ENCODE data around the gene CAPS.

The CAPS gene

DNA sequence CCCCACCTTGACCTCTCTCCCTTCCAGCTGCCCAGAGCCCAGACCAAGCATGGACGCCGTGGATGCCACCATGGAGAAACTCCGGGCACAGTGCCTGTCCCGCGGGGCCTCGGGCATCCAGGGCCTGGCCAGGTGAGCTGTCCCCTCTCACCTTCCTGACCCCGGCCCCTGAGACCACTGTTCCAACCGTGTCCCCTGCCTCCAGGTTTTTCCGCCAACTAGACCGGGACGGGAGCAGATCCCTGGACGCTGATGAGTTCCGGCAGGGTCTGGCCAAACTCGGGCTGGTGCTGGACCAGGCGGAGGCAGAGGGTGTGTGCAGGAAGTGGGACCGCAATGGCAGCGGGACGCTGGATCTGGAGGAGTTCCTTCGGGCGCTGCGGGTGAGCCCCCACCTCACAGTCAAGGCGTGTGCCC lies 312 bp downstream of the CAPS start:
- no peak for DNase-seq

DNA sequence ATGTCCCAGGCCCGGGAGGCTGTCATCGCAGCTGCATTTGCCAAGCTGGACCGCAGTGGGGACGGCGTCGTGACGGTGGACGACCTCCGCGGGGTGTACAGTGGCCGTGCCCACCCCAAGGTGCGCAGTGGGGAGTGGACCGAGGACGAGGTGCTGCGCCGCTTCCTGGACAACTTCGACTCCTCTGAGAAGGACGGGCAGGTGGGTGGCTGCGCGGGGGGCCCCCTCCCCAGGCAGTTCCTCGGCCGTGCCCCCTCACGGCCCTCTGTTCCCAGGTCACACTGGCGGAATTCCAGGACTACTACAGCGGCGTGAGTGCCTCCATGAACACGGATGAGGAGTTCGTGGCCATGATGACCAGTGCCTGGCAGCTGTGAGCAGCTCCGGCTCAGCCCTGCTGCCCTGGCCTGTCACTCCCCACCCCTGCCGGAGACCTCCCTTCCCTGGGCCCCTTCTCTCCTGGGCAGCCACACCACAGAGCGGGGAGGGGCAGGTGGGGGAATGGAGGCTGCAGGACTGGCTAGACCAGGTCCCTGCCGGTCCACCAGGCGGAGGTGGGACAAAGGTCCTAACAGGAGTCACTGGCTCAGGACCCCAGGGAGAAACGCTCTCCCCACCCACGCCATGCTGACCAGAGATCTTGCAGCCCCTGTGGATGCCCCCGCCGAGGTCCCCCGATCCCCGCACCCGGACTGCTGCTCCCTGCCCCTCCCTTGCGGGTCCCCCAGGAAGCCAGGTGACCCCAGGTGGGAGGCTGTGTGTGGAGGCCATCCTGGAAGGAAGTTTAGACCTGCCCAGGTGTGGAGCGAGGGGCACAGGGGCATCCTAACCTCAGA lies 1.1 kb downstream of the CAPS start:
- peak; percentile 90 for DNase-seq

DNA sequence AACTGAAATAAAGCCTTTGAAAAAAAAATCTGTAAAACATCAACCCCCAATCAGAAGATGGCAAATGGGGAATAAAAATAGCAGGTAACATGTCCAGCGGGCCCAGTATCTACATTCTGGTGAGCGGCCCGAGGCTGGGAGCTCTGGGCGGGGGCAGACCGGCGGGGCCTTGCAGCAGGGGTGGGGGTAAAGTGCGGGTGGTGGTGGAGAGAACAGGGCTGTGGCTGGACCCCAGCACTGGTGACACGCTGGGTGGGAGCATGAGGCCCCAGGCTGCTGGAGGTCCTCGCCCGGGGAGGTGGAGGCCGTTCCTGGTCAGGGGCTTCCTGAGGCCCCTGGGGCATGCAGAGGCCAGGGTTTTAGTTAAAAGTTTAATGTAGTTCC lies 1.7 kb downstream of the CAPS start:
- DNase-seq = no peak

DNA sequence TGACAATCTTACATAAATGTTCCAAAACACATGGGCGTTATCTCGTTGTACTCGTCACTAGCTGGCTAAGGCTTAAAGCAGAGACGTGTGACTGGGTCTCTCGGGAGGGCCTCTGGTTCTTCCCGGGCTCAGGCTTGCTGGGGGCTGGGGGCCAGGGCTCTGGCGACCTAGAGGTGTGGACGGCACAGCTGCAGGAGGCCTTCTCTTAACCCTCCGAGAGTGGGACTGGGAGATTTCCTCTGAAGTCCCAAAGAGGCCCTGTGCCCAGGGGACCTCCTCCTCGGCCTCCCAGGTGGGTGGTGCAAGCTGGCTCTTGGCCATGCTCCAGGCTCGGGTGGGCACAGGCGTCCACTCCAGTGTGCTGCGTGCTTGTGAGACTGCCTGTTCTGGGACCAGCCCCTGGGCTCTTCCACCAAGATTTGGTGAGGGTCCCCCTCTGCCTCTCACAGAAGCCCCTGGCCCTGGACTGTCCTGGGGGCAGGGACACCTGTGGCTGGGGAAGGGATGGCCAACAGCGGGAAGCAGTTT lies 2.2 kb downstream of the CAPS start:
- no peak for DNase-seq

DNA sequence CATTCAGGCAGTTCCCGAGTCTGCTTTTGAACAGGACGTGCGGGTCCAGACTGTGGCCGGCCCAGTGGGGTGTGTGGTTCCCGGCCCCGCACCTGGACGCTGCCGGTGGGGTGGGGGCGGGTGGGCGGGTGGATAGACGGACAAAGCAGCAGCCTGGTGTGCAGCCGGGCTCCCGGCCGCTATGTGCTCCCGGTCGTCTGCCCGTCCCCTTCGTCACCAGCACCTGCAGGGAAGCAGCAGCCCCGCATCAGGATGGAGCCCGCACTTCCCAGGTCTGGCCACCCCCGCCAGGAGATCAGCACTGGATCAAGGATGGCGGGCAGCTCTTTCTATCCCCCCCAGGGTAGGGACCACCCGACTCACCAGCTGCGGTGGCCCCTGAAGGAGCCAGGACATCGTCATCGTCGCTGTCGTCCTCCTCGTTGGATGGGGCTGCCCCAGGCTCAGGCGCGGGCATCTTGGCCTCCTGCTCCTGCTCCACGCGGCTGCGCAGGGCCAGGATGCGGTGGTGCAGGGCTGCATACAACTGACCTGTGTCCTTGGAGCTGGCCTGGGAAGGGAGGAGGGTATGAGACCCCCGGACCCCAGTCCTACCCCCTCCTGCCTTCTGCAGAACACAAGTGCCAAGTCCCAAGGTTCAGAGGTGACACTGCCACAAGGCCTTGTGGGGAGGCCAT lies 3.5 kb downstream of the CAPS start:
- DNase-seq = no peak

DNA sequence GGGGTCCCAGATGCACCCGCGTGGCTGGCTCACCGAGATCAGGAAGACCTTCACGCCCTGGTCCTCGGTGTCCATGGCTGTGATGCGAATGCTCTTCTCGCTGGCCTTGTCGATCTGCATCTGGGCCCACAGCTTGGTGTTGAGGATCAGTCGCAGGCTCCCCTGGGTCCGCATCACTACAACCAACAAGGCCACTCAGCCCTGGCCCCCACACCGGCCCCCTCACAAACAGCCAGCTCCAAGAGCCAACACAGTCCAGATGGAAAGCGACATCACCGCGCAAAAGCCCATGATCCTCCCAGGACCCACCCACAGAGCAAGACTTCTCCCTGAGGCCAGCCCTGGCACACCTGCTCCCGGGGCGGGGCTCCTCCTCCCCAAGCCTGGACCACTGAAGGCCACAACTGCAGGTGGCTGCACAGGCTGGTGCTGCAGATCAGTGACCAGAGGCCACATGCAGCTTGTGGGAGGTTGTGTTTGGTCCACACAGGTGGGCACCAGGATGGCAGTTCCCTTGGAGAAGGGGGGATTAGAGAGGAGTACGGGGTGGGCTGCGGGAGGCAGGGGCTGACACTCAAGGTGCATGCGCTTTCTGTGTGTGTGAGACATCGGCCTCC lies 4.5 kb downstream of the CAPS start:
- DNase-seq = no peak

DNA sequence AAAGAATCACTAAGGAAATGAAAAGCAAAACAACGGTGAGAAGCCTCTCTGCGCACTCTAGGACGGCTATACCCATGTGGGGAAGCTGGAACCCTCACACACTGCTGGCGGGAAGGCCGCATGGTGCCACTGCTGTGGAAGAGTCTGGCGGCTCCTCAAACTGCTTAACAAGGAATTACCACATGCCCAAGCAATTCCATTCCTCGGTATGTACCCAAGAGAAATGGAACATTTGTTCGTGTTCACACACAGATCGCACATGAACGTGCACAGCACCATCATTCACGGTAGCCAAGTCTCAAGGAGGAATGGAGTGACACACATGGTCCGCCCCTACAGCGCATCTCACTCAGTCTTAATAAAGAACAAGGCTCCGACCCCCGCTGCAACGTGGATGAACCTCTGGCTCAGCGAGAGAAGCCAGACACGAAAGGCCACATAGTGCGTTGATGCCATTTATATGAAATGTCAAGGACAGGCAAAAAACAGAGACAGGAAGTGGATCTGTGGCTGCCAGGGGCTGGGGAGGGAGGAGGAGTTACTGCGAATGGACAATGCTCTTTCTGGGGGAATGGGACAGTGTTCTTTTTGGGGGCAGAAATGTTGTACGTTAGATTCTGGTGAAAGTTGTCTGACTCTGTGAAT lies 7.6 kb downstream of the CAPS start:
- DNase-seq = no peak

DNA sequence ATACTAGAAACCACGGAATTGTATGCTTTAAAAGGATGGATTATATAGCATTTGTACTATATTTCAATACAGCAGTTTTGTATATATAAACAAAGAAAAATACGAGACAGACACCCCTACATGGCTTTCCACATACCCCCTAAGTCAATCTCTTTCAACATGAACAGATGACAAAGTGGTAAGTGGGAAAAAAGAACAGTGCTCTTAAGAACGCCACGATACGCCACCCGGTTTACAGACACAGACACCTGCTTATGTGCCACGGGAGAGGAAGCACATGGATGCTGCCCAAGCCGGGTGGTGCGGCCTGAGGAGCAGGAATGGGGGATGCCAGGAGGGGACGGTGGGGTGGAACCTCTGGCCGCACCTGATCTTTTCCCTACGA lies 8.1 kb downstream of the CAPS start:
- no peak for DNase-seq

DNA sequence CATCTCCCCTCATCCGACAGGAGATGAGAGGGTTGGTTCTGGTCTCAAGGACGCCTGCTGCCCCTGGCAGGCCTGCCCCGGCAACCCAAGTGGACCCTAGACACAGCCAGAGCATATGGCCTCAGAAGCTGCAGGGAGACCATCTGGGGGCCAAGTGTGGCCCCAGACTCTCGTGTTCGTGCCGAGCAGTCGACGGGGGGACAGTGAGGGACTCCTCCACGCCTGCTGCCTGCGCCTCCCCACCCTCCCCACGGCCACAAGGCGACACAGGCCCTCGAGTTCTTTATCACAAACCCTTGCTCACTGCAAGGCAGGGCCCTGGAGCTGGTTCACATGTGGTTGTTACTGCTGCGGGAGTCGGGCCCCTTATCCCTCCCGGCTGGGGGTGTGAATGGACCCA lies 9.3 kb downstream of the CAPS start:
- no peak for DNase-seq

DNA sequence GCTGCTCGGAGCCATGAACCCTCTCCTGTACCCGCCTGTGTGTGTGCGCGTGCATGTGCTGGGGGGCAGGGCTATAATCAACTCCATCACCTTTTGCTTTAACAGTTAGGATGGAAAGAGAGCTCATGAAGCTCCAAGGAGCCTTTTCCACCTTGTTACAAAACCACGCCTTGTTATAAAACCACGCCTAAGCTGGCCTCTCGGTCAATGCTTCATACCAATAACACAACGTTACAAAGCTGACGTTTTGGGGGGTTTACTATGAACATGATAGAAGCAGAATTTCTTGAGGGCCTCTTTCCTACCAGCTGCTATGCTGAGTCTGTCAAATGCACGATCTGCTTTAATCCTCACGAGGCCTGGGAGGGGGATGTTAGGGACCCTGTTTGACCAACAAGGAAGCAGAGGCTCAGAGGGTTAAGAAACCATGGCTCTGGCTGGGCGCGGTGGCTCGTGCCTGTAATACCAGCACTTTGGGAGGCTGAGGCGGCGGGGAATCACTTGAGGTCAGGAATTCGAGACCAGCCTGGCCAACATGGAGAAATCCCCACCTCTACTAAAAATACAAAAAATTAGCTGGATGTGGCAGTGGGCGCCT lies 11.9 kb downstream of the CAPS start:
- DNase-seq = no peak

DNA sequence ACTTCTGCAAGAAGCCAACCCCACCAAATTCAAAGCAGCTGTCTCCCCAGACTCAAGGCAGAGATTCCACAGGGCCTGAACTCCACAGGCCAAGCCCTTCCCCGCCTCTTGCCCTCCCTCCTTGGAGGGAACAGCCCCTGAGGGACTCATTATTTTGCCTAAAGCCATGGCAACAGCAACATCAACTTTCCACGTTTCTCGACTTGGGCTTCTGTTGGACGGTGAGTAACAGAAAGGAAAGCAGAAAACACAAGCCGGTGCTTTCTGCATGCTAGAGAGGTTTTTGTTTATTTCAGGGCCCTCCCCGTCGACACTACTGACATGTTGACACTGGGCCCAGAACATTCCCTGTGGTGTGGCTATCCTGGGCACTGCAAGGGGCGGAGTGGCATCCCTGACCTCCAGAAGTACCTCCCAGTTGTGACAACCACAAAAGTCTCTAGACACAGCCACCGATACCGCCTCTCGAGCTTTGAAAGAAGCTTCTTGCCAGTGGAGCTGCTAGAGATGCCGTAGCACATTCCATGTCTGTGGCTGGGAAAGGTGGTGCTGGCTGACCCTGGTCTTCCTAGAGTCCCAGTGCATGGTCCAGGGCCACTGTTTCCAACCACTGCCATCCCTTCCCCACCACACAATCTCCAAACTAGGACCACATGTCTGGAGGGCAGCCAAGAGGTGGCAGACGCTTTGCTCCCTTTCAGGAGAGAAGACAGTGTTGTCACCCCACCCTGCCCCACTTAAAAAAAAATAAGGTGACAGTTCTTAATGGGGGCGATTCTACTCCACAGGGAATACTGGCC lies 12.8 kb downstream of the CAPS start:
- DNase-seq = no peak

DNA sequence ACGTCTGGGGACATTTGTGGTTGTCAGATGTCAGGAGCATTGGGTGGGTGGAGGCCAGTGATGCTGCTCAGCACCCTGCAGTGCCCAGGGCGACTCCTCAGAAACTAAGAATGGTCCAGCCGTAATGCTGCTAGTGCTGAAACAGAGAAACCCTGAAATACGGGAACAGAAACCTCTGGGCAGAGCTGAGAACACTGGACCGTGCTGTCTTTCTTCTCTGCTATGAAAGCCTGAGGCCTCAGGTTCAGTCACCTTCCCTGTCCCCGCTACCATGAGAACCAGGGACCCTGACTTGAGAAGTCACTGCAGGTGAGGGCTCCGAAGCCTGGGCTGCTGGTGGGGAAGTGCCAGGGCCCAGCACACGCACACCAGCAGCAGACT lies 13.4 kb downstream of the CAPS start:
- DNase-seq = no peak

DNA sequence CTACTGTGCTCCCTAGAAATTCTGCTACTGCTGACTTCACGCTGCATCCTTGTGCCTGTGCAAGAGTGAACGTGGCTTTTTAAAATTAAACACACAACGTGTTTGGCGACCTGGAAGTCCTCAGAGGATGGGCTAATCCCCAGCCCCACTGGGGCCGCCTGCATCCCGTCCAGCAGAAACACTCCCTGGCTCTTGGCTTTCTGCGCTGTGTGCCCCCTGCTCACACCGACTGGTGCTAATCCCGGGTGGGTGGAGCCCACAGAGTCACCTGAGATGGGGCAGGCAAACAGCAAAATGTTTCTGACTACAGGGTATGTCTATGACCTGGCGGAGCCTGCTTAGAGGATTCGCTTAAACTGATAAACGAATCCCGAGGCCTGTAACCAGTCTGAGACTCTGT lies 15.1 kb downstream of the CAPS start:
- no peak for DNase-seq

DNA sequence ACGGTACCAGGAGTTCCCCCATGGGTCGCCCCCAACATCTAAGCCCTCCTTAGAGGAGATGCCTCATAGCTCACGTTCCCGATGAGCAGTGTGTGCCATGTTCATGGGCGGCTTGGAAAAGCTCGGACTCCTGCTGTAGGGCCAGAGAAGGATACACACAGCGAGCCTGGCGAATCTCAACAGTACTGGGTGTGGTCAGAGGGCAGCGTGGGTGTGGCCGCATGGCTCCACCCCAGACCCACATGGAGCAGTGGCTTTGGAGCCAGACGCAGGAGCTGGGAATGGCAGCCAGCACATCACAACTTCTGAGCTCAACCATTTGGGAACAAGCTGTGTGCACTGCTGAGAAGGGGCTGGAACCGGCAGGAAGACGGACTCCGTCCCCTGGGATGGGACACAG lies 15.6 kb downstream of the CAPS start:
- DNase-seq = no peak

DNA sequence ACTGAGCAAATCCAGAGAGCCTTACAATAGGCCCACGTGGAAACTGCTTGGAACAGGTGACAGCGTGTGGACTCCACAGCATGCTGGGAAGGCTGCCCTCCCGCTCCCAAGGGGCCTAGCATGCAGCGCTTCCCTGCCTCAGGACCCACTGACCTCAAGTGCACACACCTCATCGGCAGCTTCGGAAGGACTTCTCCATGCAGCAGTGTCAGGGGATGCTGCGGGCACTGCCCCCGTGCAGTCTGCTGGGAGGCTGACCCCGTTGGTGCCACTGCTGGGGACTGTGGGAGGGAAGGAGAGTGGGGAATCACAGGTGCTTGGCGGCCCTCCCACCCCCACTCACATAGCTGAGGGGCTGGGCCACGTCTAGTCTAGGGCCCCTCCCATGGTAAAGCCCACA lies 17.2 kb downstream of the CAPS start:
- no peak for DNase-seq

DNA sequence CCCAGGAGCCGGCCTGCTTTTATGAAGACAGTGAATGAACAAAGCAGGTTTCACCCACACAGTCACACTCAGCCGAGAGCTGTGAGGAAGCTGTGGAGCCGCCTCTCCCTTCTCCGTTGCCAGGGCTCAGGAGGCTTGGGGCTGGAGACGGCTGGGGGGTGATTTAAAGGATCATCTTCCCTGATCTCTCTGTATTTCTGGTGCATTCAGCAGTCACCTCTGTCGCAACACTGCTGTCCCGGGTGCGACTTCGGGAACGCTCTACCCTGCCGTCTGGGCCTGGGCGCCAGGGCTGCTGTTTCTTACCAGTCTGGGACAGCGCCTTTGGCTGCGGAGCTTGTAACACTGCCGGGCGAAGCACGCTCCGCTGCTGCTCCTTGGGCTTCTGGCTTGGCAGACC lies 18.1 kb downstream of the CAPS start:
- DNase-seq = no peak

DNA sequence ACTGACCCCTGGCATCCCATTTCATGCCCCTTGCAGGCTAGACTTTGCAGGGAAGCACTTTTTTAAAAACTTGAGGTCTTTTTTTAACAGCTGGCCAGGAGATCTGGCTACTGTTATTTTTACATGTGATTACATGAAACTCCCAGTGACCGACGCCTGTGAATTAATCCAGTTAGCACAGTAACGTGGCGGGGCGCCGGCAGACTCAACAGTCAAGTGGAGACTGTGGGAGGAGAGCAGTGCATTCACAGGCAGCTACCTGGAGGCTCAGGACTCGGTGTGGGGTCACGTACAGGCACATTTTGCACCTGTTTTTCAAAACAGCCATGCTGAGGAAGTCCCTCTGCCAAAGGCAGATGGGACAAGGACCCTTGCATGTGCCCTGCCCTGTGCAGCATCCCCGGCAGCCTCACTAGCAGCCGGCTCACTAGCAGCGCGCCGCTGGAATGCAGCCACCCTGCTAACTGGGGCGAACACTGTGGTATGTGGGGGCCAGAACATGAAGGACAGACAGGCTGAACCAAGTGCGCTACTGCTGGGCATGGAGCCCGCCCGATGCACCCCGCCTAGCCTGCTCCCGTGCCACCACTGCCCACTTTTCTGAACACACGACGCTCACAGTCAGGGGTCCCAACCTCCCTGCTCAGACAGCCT lies 18.7 kb downstream of the CAPS start:
- no peak for DNase-seq

DNA sequence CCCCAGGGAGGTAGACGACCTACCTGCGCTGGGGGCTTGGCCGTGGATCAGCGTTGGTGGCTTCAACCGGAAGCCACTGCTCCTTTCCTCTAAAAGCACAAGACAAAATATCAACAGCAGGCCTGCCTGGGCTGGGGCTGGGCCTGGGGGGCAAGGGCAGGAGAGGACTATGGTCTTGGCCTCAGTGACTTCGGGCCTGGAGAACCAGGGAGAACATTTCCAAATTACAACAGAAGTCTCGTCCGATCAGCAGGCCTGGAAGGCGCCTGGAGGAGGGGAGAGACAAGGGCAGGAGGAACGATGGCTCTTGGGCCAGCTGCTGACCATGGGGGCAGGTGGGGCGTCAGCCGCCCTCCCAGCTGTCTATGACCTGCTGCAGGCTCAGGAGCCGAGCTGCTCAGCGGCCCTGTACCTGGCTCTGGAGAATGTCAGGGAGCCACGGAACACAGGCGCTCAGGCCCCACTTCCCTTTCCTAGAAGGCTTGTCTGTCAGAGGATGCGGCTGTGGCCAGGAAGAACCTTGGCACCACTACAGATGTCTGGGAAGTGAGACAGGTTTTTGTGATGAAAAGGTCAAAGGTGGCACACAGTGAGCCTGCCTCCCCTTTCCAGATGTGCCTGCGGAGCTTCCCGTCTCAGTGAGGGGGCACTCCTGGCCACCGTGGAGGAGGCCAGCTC lies 19.5 kb downstream of the CAPS start:
- DNase-seq = no peak

DNA sequence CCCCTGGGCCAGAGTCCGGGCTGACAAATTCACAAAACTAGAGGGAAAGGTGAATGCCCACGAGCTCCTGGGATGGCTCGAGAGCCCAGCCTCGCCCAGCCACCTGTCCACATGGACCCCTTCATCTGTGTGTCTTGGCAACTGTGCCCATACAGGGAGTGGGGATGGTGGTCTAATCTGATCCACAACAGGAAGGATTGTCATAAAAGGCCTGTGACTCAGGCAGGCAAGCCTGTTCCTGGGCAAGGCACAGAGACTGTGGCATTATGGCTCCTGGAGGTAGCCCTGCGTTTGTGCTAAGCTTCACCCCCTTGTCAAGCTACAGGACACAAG lies 20.0 kb downstream of the CAPS start:
- DNase-seq = no peak

DNA sequence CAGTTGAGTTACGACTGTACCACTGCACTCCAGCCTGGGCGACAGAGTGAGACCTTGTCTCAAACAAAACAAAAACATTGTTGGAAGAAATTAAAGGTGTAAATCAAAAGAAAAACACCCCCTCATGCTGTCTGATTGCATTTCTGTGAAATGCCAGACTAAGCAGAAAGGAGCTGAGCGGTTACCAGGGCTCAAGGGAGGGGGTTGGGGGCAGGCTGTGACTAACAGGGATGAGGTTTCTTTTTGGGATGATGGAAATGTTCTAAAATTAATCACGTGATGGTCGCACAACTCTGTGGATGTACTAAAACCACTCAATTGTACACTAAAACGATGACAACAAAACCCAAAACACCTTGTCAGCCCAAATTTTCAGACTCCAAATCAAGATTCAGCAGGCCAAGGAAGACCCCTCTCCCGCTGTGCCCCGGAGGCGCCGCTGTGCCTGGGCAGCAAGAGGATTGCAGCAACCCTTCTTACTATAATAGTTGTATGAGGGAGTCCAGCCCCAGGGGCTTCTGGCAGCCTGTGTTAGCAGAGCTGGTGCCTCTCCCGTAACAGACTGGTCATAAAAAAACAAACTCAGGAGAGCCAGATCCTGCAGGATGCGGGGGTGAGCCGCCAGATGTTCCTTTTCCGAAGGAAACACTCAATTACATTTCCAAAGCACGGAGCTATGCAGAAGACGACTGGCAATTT lies 20.9 kb downstream of the CAPS start:
- DNase-seq = no peak
